Thyroid gland (tissue), 4 donors: ENCODE results near the gene ABCC1. TPM values are rescaled to one million over a fixed set of nuclear protein-coding genes. Genes with fewer than 3 reads are reported as not detected.

ENCODE experiments used
- DNase-seq, 2 donors: peaks; one replicate each; pipeline ENCODE4 v3.0.0-alpha.2; 2019
- H3K27ac ChIP-seq, 3 donors: fragments of 200-600 bp; sonication (generic); 1 replicate in 2 of 3; 2 replicates in 1 of 3; pipeline ENCODE4 v1.5.1; 2016 to 2019; ENCODE audit warnings: mild to moderate bottlenecking in 1 of 3, moderate library complexity in 1 of 3
- H3K27me3 ChIP-seq: fragments of 200-600 bp; sonication (generic); one replicate; pipeline ENCODE4 v1.5.1; 2019
- H3K36me3 ChIP-seq, 2 donors: fragments of 200-600 bp; sonication (generic); one replicate each; pipeline ENCODE4 v1.5.1; 2016 to 2019
- H3K4me1 ChIP-seq, 2 donors: fragments of 200-600 bp; sonication (generic); one replicate each; pipeline ENCODE4 v1.5.1; 2017 to 2019
- H3K4me3 ChIP-seq, 3 donors: fragments of 200-600 bp; sonication (generic); replicated peaks in 1 of 3; 1 replicate in 2 of 3; 2 replicates in 1 of 3; pipeline ENCODE4 v1.5.1; 2016; ENCODE audit warnings: mild to moderate bottlenecking in 1 of 3
- H3K9me3 ChIP-seq: fragments of 200-600 bp; sonication (generic); one replicate; pipeline ENCODE4 v1.5.1; 2017
- CTCF ChIP-seq, 6 experiments: fragments of 200-600 bp in 3 of 6; fragments of 450-650 bp in 3 of 6; sonication (generic) in 3 of 6; IDR thresholded peaks; one replicate each; pipeline ENCODE4 v1.5.1; 2016 to 2019; ENCODE audit warnings: antibody characterized with exemption in 6 of 6, mild to moderate bottlenecking in 2 of 6, inconsistent platforms in 1 of 6, moderate library complexity in 1 of 6
- POLR2A ChIP-seq, 2 donors: fragments of 450-650 bp; IDR thresholded peaks; one replicate each; pipeline ENCODE4 v1.6.1; 2017; ENCODE audit warnings: antibody characterized with exemption in 2 of 2, mild to moderate bottlenecking in 2 of 2, moderate library complexity in 1 of 2
- WGBS, 2 donors: methylation state at CpG; one replicate each; pipeline ENCODE4 v1.1.5; 2017; 5-methylcytosine and 5-hydroxymethylcytosine counted together
- intact Hi-C: fragments of 100-400 bp; cut with DNase I; formaldehyde crosslinking; loops from one replicate; pipeline ENCODE4 v1.15.1; 2023
- total RNA-seq, 4 donors: library from RNA; depleted of rRNA; stranded (reverse); fragments of >200 nt; gene quantifications; one replicate each; pipeline ENCODE4 v1.2.3, GENCODE V29; 2016

The ABCC1 gene
- total RNA-seq, 4 donors from 2014 or later, result 42.7 to 76.7 (median 70.1) TPM

GRCh38 chr16:16032271-16032979 lies 83.0 kb downstream of the ABCC1 start:
- no peaks in the 10 kb centered on the region for H3K27me3 ChIP-seq
- peak overlapping the region in 1 of 3 donors; percentile 95 for H3K27ac ChIP-seq
- H3K36me3 ChIP-seq, result peaks cover 14 to 18% of the 10 kb centered on the region in 2 donors
- TF ChIP-seq POLR2A (IDR thresholded peaks at IDR 0.05) (no peak), CTCF (IDR thresholded peaks at IDR 0.05) (no peak)
- H3K4me1 ChIP-seq, result peaks cover 35 to 42% of the 10 kb centered on the region in 2 donors
- 84 to 88% methylated on average over 5 of the region's 5 CpGs for WGBS, 2 donors
- no peaks in the 10 kb centered on the region for H3K9me3 ChIP-seq
- H3K4me3 ChIP-seq, result no peak overlapping the region
- DNase-seq, result no peak
- intact Hi-C loops, result loop anchor here (10.0 kb wide), 1 partner anchor 52 kb away; no protein-coding TSS in a partner anchor

DNA sequence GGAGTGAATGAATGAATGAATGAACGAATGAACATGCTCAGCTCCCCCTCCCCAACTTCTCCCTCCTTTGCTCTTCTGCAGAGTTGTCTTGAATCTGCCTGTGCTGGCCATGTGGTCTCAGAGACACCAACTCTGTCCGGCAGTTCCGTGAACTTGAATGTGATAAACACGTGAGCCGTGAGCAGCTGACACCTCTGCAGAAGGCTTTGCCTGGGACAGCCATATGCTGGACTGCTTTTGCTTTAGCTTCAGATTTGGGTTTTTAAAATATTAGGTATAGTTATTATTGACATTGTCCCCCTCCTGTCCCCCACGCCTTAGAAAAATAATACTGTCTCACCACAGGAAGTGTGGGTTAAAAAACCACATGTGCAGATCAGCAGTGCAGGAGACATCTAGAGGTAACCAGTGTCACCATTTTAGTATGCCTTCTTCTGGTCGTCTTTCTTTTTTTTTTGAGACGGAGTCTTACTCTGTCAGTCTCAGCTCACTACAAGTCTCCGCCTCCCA lies 83.8 kb downstream of the ABCC1 start:
- Histone ChIP-seq H3K27ac (peak overlapping the region in 1 of 3 donors; percentile 95), H3K36me3 (peaks cover 23 to 24% of the 10 kb centered on the region in 2 donors), H3K4me3 (no peak overlapping the region), H3K4me1 (peaks cover 29 to 34% of the 10 kb centered on the region in 2 donors), H3K27me3 (no peaks in the 10 kb centered on the region), H3K9me3 (no peaks in the 10 kb centered on the region)
- intact Hi-C loops, result loop anchor here (10.0 kb wide), 1 partner anchor 52 kb away; no protein-coding TSS in a partner anchor
- WGBS, 2 donors, result 69 to 78% methylated on average over 9 of the region's 9 CpGs
- no peak for DNase-seq
- TF ChIP-seq CTCF (IDR thresholded peaks at IDR 0.05) (no peak), POLR2A (IDR thresholded peaks at IDR 0.05) (no peak)

DNA sequence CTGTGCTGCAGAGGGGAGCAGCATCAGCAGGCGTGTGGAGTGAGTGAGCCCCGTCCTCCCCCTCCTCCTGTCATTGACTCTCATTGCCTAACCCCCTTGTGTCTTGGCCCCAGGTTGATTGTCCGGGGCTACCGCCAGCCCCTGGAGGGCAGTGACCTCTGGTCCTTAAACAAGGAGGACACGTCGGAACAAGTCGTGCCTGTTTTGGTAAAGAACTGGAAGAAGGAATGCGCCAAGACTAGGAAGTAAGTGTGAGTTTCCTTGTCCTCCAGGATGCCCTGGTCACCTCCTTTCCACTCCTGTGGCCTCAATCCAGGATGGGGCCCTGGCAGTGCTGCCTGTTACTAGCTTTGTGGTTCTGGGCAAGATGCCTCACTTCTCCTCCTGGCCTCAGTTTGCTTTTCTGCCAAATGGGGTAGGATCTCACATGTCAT lies 87.0 kb downstream of the ABCC1 start:
- H3K36me3 ChIP-seq, result peaks cover 27 to 30% of the 10 kb centered on the region in 2 donors
- no peaks in the 10 kb centered on the region for H3K27me3 ChIP-seq
- no peak for DNase-seq
- no peak overlapping the region for H3K4me3 ChIP-seq
- intact Hi-C loops, result loop anchor here (10.0 kb wide), 1 partner anchor 48 kb away; no protein-coding TSS in a partner anchor
- H3K4me1 ChIP-seq, result peaks cover 10 to 22% of the 10 kb centered on the region in 2 donors
- TF ChIP-seq POLR2A (IDR thresholded peaks at IDR 0.05) (no peak), CTCF (IDR thresholded peaks at IDR 0.05) (no peak)
- H3K9me3 ChIP-seq, result no peaks in the 10 kb centered on the region
- no peak overlapping the region for H3K27ac ChIP-seq
- 88 to 95% methylated on average over 8 of the region's 8 CpGs for WGBS, 2 donors

GRCh38 chr16:16037521-16037920 lies 88.1 kb downstream of the ABCC1 start:
- intact Hi-C loops, result loop anchor here (10.0 kb wide), 1 partner anchor 47 kb away; no protein-coding TSS in a partner anchor
- WGBS, 2 donors, result 93 to 99% methylated on average over 11 of the region's 11 CpGs
- Histone ChIP-seq H3K4me3 (no peak overlapping the region), H3K36me3 (peaks cover 27 to 30% of the 10 kb centered on the region in 2 donors), H3K27me3 (no peaks in the 10 kb centered on the region), H3K27ac (no peak overlapping the region), H3K9me3 (no peaks in the 10 kb centered on the region), H3K4me1 (peaks cover 15 to 27% of the 10 kb centered on the region in 2 donors)
- TF ChIP-seq CTCF (IDR thresholded peaks at IDR 0.05) (no peak), POLR2A (IDR thresholded peaks at IDR 0.05) (no peak)
- no peak for DNase-seq

- H3K36me3 ChIP-seq, result peaks cover 27 to 30% of the 10 kb centered on the region in 2 donors
- TF ChIP-seq POLR2A (IDR thresholded peaks at IDR 0.05) (no peak), CTCF (IDR thresholded peaks at IDR 0.05) (no peak)
- no peak overlapping the region for H3K27ac ChIP-seq
- H3K4me3 ChIP-seq, result no peak overlapping the region
- DNase-seq, result no peak
- intact Hi-C loops, result loop anchor here (10.0 kb wide), 1 partner anchor 47 kb away; no protein-coding TSS in a partner anchor
- peaks cover 15 to 27% of the 10 kb centered on the region in 2 donors for H3K4me1 ChIP-seq
- no peaks in the 10 kb centered on the region for H3K9me3 ChIP-seq
- H3K27me3 ChIP-seq, result no peaks in the 10 kb centered on the region
- WGBS, 2 donors, result 98% methylated on average over 1 of the region's 1 CpG
Observed at GRCh38 chr16:16037970-16038369, 88.6 kb downstream of the ABCC1 start.
